Neural progenitor cell (in vitro differentiated cells): ENCODE data around the gene SRRM2.

Experiments used
- CTCF ChIP-seq: fragments of 200-600 bp; sonication (generic); IDR thresholded peaks from 2 replicates; pipeline ENCODE4 v1.5.1; 2017; ENCODE audit warnings: antibody characterized with exemption, mild to moderate bottlenecking
- EZH2phosphoT487 ChIP-seq: fragments of 200-600 bp; sonication (generic); IDR thresholded peaks from 2 replicates; pipeline ENCODE4 v1.6.1; 2017; ENCODE audit warnings: antibody characterized with exemption

DNA sequence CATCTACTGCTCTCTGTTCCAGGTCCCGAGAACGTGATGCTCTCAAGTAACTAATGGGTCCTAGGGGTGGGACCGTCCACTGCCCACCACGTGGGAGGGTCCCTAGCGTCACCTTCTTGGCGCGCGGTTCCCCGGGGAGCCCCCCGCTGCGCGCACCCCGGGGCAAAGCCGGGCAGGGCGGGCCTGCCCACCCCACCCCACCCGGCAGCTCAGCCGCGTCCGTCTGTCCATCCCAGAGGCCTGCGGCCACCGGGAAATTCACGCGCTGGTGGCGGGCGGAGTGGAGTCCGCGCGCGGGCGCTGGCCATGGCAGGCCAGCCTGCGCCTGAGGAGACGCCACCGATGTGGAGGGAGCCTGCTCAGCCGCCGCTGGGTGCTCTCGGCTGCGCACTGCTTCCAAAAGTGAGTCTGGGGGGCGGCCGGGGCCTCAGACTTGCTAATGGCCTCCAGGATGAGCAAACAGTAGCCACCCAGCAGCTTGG, 46.3 kb downstream of the SRRM2 start:
- TF ChIP-seq CTCF (no peak), EZH2phosphoT487 (no peak)
